SK-N-SH (cell line): ENCODE data around the gene UNC5B. TPM values are rescaled to one million over a fixed set of nuclear protein-coding genes. Genes with fewer than 3 reads are reported as not detected.

ENCODE experiments used
- CTCF ChIA-PET: fragments of 300-600, 350-600 bp; formaldehyde crosslinking; extraction: SDS; loops from one replicate; lab custom pipeline; 2021; lab: Yijun Ruan, JAX
- POLR2A ChIA-PET: fragments of 350-600 bp; sonication (Branson Sonifier 250); formaldehyde crosslinking; extraction: SDS; loops from one replicate; lab custom pipeline; 2020; ENCODE audit warnings: antibody characterized with exemption, inconsistent platforms; lab: Yijun Ruan, JAX
- DNase-seq: peaks from one replicate; pipeline ENCODE4 v3.0.0; 2012
- H2AFZ ChIP-seq: fragments of 200-600 bp; sonication (generic); 2 replicates; pipeline ENCODE4 v1.8.1; 2016; ENCODE audit warnings: antibody characterized with exemption, mild to moderate bottlenecking, low read depth
- H3F3A ChIP-seq: fragments of 200-600 bp; sonication (generic); replicated peaks from 2 replicates; pipeline ENCODE3; 2016; ENCODE audit warnings: antibody characterized with exemption, mild to moderate bottlenecking; ENCODE audit not compliant: insufficient read depth
- H3K27ac ChIP-seq, 2 experiments: fragments of 200-500 bp in 1 of 2; fragments of 200-600 bp in 1 of 2; sonication (Bioruptor generic) in 1 of 2; sonication (generic), shearing (Covaris generic) in 1 of 2; 2 replicates each; pipeline versions ENCODE4 v1.5.1 to v1.6.1; 2014 to 2016; ENCODE audit warnings: low read depth in 2 of 2, inconsistent platforms in 1 of 2, low read length in 1 of 2, mild to moderate bottlenecking in 1 of 2, mixed read lengths in 1 of 2
- H3K27me3 ChIP-seq: fragments of 200-600 bp; sonication (generic), shearing (Covaris generic); 2 replicates; pipeline ENCODE4 v1.6.1; 2016; ENCODE audit warnings: mixed run types; ENCODE audit not compliant: insufficient read depth
- H3K36me3 ChIP-seq, 2 experiments: fragments of 200-500 bp in 1 of 2; fragments of 200-600 bp in 1 of 2; sonication (Bioruptor generic) in 1 of 2; sonication (generic) in 1 of 2; replicated peaks in 1 of 2; 2 replicates each; pipeline versions ENCODE3 to v1.5.1; 2014 to 2016; ENCODE audit warnings: low read length in 1 of 2, mild to moderate bottlenecking in 1 of 2; ENCODE audit not compliant: insufficient read depth in 2 of 2, control insufficient read depth in 1 of 2
- H3K4me1 ChIP-seq, 2 experiments: fragments of 200-500 bp in 1 of 2; fragments of 200-600 bp in 1 of 2; sonication (Bioruptor generic) in 1 of 2; sonication (generic), shearing (Covaris generic) in 1 of 2; 2 replicates each; pipeline versions ENCODE4 v1.5.1 to v1.6.1; 2014 to 2016; ENCODE audit warnings: low read depth in 1 of 2, low read length in 1 of 2, mixed run types in 1 of 2; ENCODE audit not compliant: insufficient read depth in 2 of 2, control insufficient read depth in 1 of 2
- H3K4me2 ChIP-seq: fragments of 200-600 bp; sonication (generic), shearing (Covaris generic); 2 replicates; pipeline ENCODE4 v1.6.1; 2017; ENCODE audit warnings: mixed run types
- H3K4me3 ChIP-seq, 2 experiments: fragments of 200-500 bp in 1 of 2; fragments of 200-600 bp in 1 of 2; sonication (Bioruptor generic) in 1 of 2; sonication (generic), shearing (Covaris generic) in 1 of 2; 2 replicates each; pipeline versions ENCODE4 v1.5.1 to v1.8.1; 2014 to 2016; ENCODE audit warnings: low read depth in 2 of 2, inconsistent platforms in 1 of 2, low read length in 1 of 2, mild to moderate bottlenecking in 1 of 2, mixed read lengths in 1 of 2, moderate library complexity in 1 of 2
- H3K79me2 ChIP-seq: fragments of 200-600 bp; sonication (generic); 2 replicates; pipeline ENCODE4 v1.8.1; 2017; ENCODE audit warnings: mild to moderate bottlenecking; ENCODE audit not compliant: insufficient read depth
- H3K9ac ChIP-seq: fragments of 200-600 bp; sonication (generic); 2 replicates; pipeline ENCODE4 v1.6.1; 2017; ENCODE audit warnings: mixed run types
- H3K9me2 ChIP-seq: fragments of 200-600 bp; sonication (generic); 2 replicates; pipeline ENCODE4 v1.6.1; 2017; ENCODE audit warnings: mixed run types
- H3K9me3 ChIP-seq: fragments of 200-600 bp; sonication (generic); 2 replicates; pipeline ENCODE4 v1.6.1; 2017; ENCODE audit warnings: mixed run types, mild to moderate bottlenecking, moderate library complexity
- H4K20me1 ChIP-seq: fragments of 200-600 bp; sonication (generic); 2 replicates; pipeline ENCODE4 v1.6.1; 2017; ENCODE audit warnings: mild to moderate bottlenecking, mixed run types; ENCODE audit not compliant: insufficient read depth
- EP300 ChIP-seq, 2 experiments: IDR thresholded peaks; 2 replicates each; pipeline versions ENCODE4 v1.4.0 to v1.6.1; 2012; ENCODE audit warnings: borderline replicate concordance in 1 of 2, low read depth in 1 of 2, low read length in 1 of 2
- RCOR1 ChIP-seq: fragments of 150-350 bp; IDR thresholded peaks from 2 replicates; pipeline ENCODE4 v1.6.1; 2017; ENCODE audit warnings: antibody characterized with exemption, low read length
- RFX5 ChIP-seq: IDR thresholded peaks from 2 replicates; pipeline ENCODE4 v1.6.1; 2012; ENCODE audit warnings: mild to moderate bottlenecking, improper control_type of control experiment, low read length
- SMC3 ChIP-seq: IDR thresholded peaks from 2 replicates; pipeline ENCODE4 v1.6.1; 2012; ENCODE audit warnings: low read depth, low read length, improper control_type of control experiment
- TCF12 ChIP-seq: IDR thresholded peaks from 2 replicates; pipeline ENCODE4 v1.4.0; 2012
- TEAD4 ChIP-seq: IDR thresholded peaks from 2 replicates; pipeline ENCODE4 v1.4.0; 2012; ENCODE audit warnings: mild to moderate bottlenecking, borderline replicate concordance; ENCODE audit not compliant: insufficient read depth
- WGBS: methylation state at CpG from one replicate; pipeline ENCODE4 v1.1.6; 2017; ENCODE audit warnings: low lambda C conversion rate; 5-methylcytosine and 5-hydroxymethylcytosine counted together
- polyA plus RNA-seq, 3 experiments: library from polyadenylated mRNA; depleted of rRNA; stranded (reverse); fragments of >200 nt; gene quantifications; 2 replicates each; pipeline ENCODE4 v1.2.3, GENCODE V29; 2012
- TF ChIP-seq, protein P1 (sequence below): IDR thresholded peaks from 2 replicates; pipeline ENCODE4 v1.4.0; 2012; ENCODE audit warnings: low read depth, borderline replicate concordance
- TF ChIP-seq, protein P2 (sequence below): fragments of 150-350 bp; IDR thresholded peaks from 2 replicates; pipeline ENCODE4 v1.6.1; 2016; ENCODE audit warnings: mild to moderate bottlenecking, low read depth, low read length
- TF ChIP-seq, protein P3 (sequence below): IDR thresholded peaks from 2 replicates; pipeline ENCODE4 v1.6.1; 2012; ENCODE audit warnings: mild to moderate bottlenecking, low read depth, low read length, moderate library complexity

The UNC5B gene
- polyA plus RNA-seq, 1 of the 3 experiments (the other 2 are of a cell fraction): 13.8 TPM

DNA sequence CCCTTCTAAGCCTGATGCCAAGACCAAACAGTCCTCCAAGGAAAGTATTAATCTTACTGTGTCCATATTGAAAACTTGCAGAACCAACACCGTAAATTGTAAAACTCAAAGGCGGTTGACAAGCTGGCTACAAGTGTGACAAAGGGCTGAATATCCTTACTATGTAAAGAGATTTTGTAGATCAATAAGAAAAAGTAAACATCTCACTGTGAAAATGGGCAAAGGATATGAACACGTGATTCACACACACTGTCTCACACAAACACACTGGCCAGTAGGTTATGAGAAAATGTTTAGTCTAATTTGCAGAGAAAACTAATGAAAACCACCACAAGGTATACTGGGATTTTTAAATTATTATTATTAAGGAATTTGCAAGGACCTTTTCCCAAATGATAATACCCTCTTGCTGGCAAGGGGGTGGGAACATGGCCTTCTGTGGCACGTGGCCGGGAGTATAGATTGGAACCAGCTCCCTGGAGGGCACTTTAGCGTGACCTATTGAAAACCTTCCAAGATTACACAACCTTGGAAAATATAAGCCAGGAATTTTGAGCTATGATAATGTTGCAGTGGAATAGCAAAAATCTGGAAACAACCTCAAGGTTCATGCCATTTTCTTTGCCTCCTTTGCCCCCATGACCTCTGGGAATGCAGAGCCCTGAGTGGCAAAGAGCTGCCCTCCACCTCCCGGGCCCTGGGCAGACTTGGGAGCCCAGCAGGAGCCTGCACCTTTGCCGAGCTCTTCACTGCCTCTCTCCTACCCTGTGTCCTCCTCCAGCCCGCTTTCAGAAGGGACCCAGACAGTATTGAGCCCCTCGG, 80.5 kb downstream of the UNC5B start:
- no peaks in the 10 kb centered on the region for H3K9me3 ChIP-seq
- WGBS: 87% methylated on average over 9 of the region's 10 CpGs
- CTCF ChIA-PET: interaction anchor here (0.7 to 7.8 kb wide), 12 partner anchors 8 to 404 kb away, joined by 3 to 38 read pairs (median 4); no protein-coding TSS in a partner anchor

More for the DNA sequence above, 80.5 kb downstream of the UNC5B start:
- H3K4me3 ChIP-seq: no peak overlapping the region
- no peaks in the 10 kb centered on the region for H3K79me2 ChIP-seq
- H3K9ac ChIP-seq: no peak overlapping the region
- TF ChIP-seq, protein P1, sequence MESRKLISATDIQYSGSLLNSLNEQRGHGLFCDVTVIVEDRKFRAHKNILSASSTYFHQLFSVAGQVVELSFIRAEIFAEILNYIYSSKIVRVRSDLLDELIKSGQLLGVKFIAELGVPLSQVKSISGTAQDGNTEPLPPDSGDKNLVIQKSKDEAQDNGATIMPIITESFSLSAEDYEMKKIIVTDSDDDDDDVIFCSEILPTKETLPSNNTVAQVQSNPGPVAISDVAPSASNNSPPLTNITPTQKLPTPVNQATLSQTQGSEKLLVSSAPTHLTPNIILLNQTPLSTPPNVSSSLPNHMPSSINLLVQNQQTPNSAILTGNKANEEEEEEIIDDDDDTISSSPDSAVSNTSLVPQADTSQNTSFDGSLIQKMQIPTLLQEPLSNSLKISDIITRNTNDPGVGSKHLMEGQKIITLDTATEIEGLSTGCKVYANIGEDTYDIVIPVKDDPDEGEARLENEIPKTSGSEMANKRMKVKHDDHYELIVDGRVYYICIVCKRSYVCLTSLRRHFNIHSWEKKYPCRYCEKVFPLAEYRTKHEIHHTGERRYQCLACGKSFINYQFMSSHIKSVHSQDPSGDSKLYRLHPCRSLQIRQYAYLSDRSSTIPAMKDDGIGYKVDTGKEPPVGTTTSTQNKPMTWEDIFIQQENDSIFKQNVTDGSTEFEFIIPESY: no peak
- no peak for TF ChIP-seq RCOR1
- no peak for TF ChIP-seq TEAD4
- no peak for TF ChIP-seq TCF12
- TF ChIP-seq, protein P2, sequence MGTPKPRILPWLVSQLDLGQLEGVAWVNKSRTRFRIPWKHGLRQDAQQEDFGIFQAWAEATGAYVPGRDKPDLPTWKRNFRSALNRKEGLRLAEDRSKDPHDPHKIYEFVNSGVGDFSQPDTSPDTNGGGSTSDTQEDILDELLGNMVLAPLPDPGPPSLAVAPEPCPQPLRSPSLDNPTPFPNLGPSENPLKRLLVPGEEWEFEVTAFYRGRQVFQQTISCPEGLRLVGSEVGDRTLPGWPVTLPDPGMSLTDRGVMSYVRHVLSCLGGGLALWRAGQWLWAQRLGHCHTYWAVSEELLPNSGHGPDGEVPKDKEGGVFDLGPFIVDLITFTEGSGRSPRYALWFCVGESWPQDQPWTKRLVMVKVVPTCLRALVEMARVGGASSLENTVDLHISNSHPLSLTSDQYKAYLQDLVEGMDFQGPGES: no peak
- no peak for TF ChIP-seq SMC3
- TF ChIP-seq, protein P3, sequence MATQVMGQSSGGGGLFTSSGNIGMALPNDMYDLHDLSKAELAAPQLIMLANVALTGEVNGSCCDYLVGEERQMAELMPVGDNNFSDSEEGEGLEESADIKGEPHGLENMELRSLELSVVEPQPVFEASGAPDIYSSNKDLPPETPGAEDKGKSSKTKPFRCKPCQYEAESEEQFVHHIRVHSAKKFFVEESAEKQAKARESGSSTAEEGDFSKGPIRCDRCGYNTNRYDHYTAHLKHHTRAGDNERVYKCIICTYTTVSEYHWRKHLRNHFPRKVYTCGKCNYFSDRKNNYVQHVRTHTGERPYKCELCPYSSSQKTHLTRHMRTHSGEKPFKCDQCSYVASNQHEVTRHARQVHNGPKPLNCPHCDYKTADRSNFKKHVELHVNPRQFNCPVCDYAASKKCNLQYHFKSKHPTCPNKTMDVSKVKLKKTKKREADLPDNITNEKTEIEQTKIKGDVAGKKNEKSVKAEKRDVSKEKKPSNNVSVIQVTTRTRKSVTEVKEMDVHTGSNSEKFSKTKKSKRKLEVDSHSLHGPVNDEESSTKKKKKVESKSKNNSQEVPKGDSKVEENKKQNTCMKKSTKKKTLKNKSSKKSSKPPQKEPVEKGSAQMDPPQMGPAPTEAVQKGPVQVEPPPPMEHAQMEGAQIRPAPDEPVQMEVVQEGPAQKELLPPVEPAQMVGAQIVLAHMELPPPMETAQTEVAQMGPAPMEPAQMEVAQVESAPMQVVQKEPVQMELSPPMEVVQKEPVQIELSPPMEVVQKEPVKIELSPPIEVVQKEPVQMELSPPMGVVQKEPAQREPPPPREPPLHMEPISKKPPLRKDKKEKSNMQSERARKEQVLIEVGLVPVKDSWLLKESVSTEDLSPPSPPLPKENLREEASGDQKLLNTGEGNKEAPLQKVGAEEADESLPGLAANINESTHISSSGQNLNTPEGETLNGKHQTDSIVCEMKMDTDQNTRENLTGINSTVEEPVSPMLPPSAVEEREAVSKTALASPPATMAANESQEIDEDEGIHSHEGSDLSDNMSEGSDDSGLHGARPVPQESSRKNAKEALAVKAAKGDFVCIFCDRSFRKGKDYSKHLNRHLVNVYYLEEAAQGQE: no peak
- no peak for TF ChIP-seq RFX5
- no peak for TF ChIP-seq EP300 (IDR thresholded peaks at IDR 0.05; ENCODE audit: borderline replicate concordance in 1 of 2, low read depth in 1 of 2, low read length in 1 of 2)
- TF ChIP-seq, all 33 proteins: peak for 0
- no peak overlapping the region for H3K4me2 ChIP-seq
- H3K9me2 ChIP-seq: no peaks in the 10 kb centered on the region
- H3K27me3 ChIP-seq: no peaks in the 10 kb centered on the region
- H4K20me1 ChIP-seq: peaks cover 12% of the 10 kb centered on the region; the same call in 1 of the 2 replicates
- no peak for DNase-seq
- H3K4me1 ChIP-seq: peaks cover 0 to 15% of the 10 kb centered on the region in 2 experiments; a peak in 1 of 4 replicates
- peaks cover 22 to 75% of the 10 kb centered on the region in 2 experiments for H3K36me3 ChIP-seq
- H2AFZ ChIP-seq: no peak overlapping the region
- POLR2A ChIA-PET: no interaction called here
- no peaks in the 10 kb centered on the region for H3F3A ChIP-seq
- peak overlapping the region in 1 of 2 experiments; percentile 22; a peak in 1 of 4 replicates for H3K27ac ChIP-seq
